Keratinocyte (primary cell): ENCODE data around the gene PTP4A2. TPM values are rescaled to one million over a fixed set of nuclear protein-coding genes. Genes with fewer than 3 reads are reported as not detected.

ENCODE experiments used
- DNase-seq: peaks from one replicate; pipeline ENCODE4 v3.0.0-alpha.2; 2011; ENCODE audit warnings: low read depth, missing footprints, low spot score
- FAIRE-seq: peaks from 2 replicates; lab custom pipeline; 2011; peaks lifted over from hg19 to GRCh38; lab: Jason Lieb, UNC
- H2AFZ ChIP-seq: 2 replicates; pipeline ENCODE4 v1.6.0; 2012; ENCODE audit warnings: low read length, control low read depth, inconsistent platforms; ENCODE audit not compliant: control insufficient read depth
- H3K27ac ChIP-seq: 2 replicates; pipeline ENCODE4 v1.5.1; 2011; ENCODE audit warnings: low read length; ENCODE audit not compliant: control insufficient read depth, insufficient read depth
- H3K27me3 ChIP-seq: 3 replicates; pipeline ENCODE4 v1.6.0; 2011; ENCODE audit warnings: low read length; ENCODE audit not compliant: control insufficient read depth, insufficient read depth; ENCODE audit errors: extremely low read depth
- H3K36me3 ChIP-seq, 2 experiments: 2 replicates in 1 of 2; 3 replicates in 1 of 2; pipeline ENCODE4 v1.5.1; 2011; ENCODE audit warnings: low read length in 2 of 2, mild to moderate bottlenecking in 1 of 2; ENCODE audit not compliant: control insufficient read depth in 2 of 2, insufficient read depth in 2 of 2; ENCODE audit errors: extremely low read depth in 1 of 2
- H3K4me1 ChIP-seq: 3 replicates; pipeline ENCODE4 v1.5.1; 2011; ENCODE audit warnings: low read length; ENCODE audit not compliant: control insufficient read depth, insufficient read depth; ENCODE audit errors: extremely low read depth
- H3K4me2 ChIP-seq: 3 replicates; pipeline ENCODE4 v1.6.0; 2011; ENCODE audit warnings: low read depth, low read length; ENCODE audit not compliant: control insufficient read depth, insufficient read depth; ENCODE audit errors: extremely low read depth
- H3K4me3 ChIP-seq, 3 experiments: fragments of 200-600 bp in 1 of 3; sonication (generic) in 1 of 3; 2 replicates in 2 of 3; 3 replicates in 1 of 3; pipeline ENCODE4 v1.5.1; 2011 to 2016; ENCODE audit warnings: low read length in 3 of 3, mild to moderate bottlenecking in 3 of 3, control low read depth in 2 of 3, inconsistent platforms in 1 of 3, low read depth in 1 of 3, mixed read lengths in 1 of 3, mixed run types in 1 of 3, moderate library complexity in 1 of 3; ENCODE audit not compliant: control insufficient read depth in 2 of 3, insufficient read depth in 2 of 3; ENCODE audit errors: extremely low read depth in 1 of 3
- H3K79me2 ChIP-seq: 2 replicates; pipeline ENCODE4 v1.6.0; 2012; ENCODE audit warnings: low read length; ENCODE audit not compliant: control insufficient read depth, insufficient read depth
- H3K9ac ChIP-seq: 3 replicates; pipeline ENCODE4 v1.6.0; 2011; ENCODE audit warnings: low read length; ENCODE audit not compliant: control insufficient read depth, insufficient read depth; ENCODE audit errors: extremely low read depth
- H3K9me1 ChIP-seq: 3 replicates; pipeline ENCODE4 v1.6.0; 2011; ENCODE audit warnings: low read length; ENCODE audit not compliant: control insufficient read depth, insufficient read depth; ENCODE audit errors: extremely low read depth
- H3K9me3 ChIP-seq: 2 replicates; pipeline ENCODE4 v1.5.1; 2012; ENCODE audit warnings: low read depth, low read length; ENCODE audit not compliant: control insufficient read depth
- H4K20me1 ChIP-seq: 3 replicates; pipeline ENCODE4 v1.6.0; 2011; ENCODE audit warnings: low read length; ENCODE audit not compliant: control insufficient read depth, insufficient read depth; ENCODE audit errors: extremely low read depth
- CTCF ChIP-seq, 3 experiments: IDR thresholded peaks in 1 of 3; conservative IDR thresholded peaks in 1 of 3; optimal IDR thresholded peaks in 1 of 3; 2 replicates in 2 of 3; 3 replicates in 1 of 3; pipeline versions ENCODE3 to v1.5.1; 2011; ENCODE audit warnings: low read length in 3 of 3, mild to moderate bottlenecking in 3 of 3, moderate library complexity in 2 of 3, control low read depth in 1 of 3, inconsistent platforms in 1 of 3; ENCODE audit not compliant: insufficient read depth in 2 of 3; ENCODE audit errors: extremely low read depth in 1 of 3
- EZH2 ChIP-seq: IDR thresholded peaks from one replicate; pipeline ENCODE4 v1.6.1; 2012; ENCODE audit warnings: inconsistent platforms, mild to moderate bottlenecking, low read length, moderate library complexity
- dilution Hi-C: fragments of 300-500 bp; cut with MboI; formaldehyde crosslinking; loops from one replicate; pipeline ENCODE4 v1.7.0; 2020; ENCODE audit warnings: low sequenced_read_pairs; ENCODE audit not compliant: extremely low pct_ligation_motif_present
- polyA plus RNA-seq, 5 experiments: library from polyadenylated mRNA; depleted of rRNA in 3 of 5; stranded (reverse) in 3 of 5; stranded (forward) in 1 of 5; unstranded in 1 of 5; fragments of >200 nt; gene quantifications; 1 replicate in 1 of 5; 2 replicates in 3 of 5; 3 replicates in 1 of 5; pipeline versions ENCODE4 v1.2.1 to v1.2.3, GENCODE V29; 2011 to 2012; ENCODE audit warnings: missing spikeins in 2 of 5, low read depth in 1 of 5, low replicate concordance in 1 of 5

Gene PTP4A2
- polyA plus RNA-seq, 1 donor (not counting 4 experiments of a cell fraction or from before 2014, with no cell fraction given), result 368 TPM

GRCh38 chr1:31981972-31982371 is 43.8 kb upstream of the PTP4A2 start:
- Histone ChIP-seq H3K4me1 (peaks cover 29% of the 10 kb centered on the region), H3K36me3 (no peaks in the 10 kb centered on the region), H3K79me2 (no peaks in the 10 kb centered on the region), H3K9me3 (no peaks in the 10 kb centered on the region), H3K9ac (no peak overlapping the region), H4K20me1 (no peaks in the 10 kb centered on the region), H3K27me3 (no peaks in the 10 kb centered on the region), H3K9me1 (no peaks in the 10 kb centered on the region), H2AFZ (peak overlapping the region; percentile 70), H3K4me2 (no peak overlapping the region), H3K27ac (no peak overlapping the region), H3K4me3 (no peak overlapping the region)
- FAIRE-seq (no peak), DNase-seq (no peak)
- TF ChIP-seq EZH2, result no peak
- dilution Hi-C loops, result no loop called here

GRCh38 chr1:31981456-31981839 is 43.3 kb upstream of the PTP4A2 start:
- H3K4me1 ChIP-seq, result peaks cover 29% of the 10 kb centered on the region
- H4K20me1 ChIP-seq, result no peaks in the 10 kb centered on the region
- H3K27ac ChIP-seq, result no peak overlapping the region
- H3K9ac ChIP-seq, result no peak overlapping the region
- H3K27me3 ChIP-seq, result no peaks in the 10 kb centered on the region
- H3K9me3 ChIP-seq, result no peaks in the 10 kb centered on the region
- no peaks in the 10 kb centered on the region for H3K9me1 ChIP-seq
- no peaks in the 10 kb centered on the region for H3K36me3 ChIP-seq
- FAIRE-seq (no peak), DNase-seq (no peak)
- no peaks in the 10 kb centered on the region for H3K79me2 ChIP-seq
- peak overlapping the region; percentile 70 for H2AFZ ChIP-seq
- dilution Hi-C loops, result no loop called here
- no peak overlapping the region for H3K4me3 ChIP-seq
- no peak for TF ChIP-seq CTCF (optimal IDR thresholded peaks at IDR 0.05 in 1 of 3, IDR thresholded peaks at IDR 0.05 in 1 of 3, conservative IDR thresholded peaks at IDR 0.05 in 1 of 3; ENCODE audit: extremely low read depth in 1 of 3, insufficient read depth in 2 of 3, low read length in 3 of 3)
- TF ChIP-seq EZH2, result no peak
- no peak overlapping the region for H3K4me2 ChIP-seq

GRCh38 chr1:31980835-31981455 is 42.8 kb upstream of the PTP4A2 start:
- no peak for FAIRE-seq
- Histone ChIP-seq H4K20me1 (no peaks in the 10 kb centered on the region), H3K4me1 (peaks cover 27% of the 10 kb centered on the region), H3K79me2 (no peaks in the 10 kb centered on the region), H3K9me3 (no peaks in the 10 kb centered on the region), H3K27me3 (no peaks in the 10 kb centered on the region), H2AFZ (no peak overlapping the region), H3K9ac (no peak overlapping the region), H3K4me2 (no peak overlapping the region), H3K27ac (no peak overlapping the region), H3K4me3 (no peak overlapping the region), H3K36me3 (no peaks in the 10 kb centered on the region), H3K9me1 (no peaks in the 10 kb centered on the region)
- no peak for TF ChIP-seq CTCF (optimal IDR thresholded peaks at IDR 0.05 in 1 of 3, IDR thresholded peaks at IDR 0.05 in 1 of 3, conservative IDR thresholded peaks at IDR 0.05 in 1 of 3; ENCODE audit: extremely low read depth in 1 of 3, insufficient read depth in 2 of 3, low read length in 3 of 3)
- dilution Hi-C loops, result no loop called here
- DNase-seq, result no peak
